Measurements from ENCODE around the gene ABCA4. TPM values are rescaled to one million over a fixed set of nuclear protein-coding genes. Genes with fewer than 3 reads are reported as not detected.
A peak's percentile ranks its signal among the peaks of the same experiment; 100 is the strongest.

ABCA4 gene
- total and polyA plus RNA-seq, 11 donors = 0.04 to 0.37 (median 0.16) TPM; not detected in 2

DNA sequence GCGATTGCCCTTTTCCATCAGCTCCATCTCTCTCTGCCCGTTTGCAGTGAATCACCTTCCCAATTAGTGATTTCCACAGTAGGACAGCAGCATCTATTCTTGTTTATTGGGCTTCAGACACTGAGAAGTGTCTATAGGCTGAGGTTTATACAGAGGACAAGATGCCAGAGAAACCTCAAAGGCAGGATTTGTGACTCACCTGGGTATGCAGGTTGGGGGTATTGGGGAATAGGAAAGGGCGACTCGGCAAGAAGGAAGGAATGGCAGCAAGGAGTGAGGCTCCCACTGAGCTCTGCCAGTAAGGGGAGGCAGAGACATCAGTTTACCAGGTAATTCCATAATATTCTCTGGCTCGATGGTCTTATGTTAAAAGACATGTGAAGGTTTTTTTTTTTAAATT is 25.3 kb upstream of the ABCA4 start:
- Histone ChIP-seq H3K9me3 (no peaks in the 10 kb centered on the region), H3K27me3 (no peaks in the 10 kb centered on the region), H3K27ac (no peak overlapping the region), H3K4me1 (peaks cover 0 to 21% (median 0%) of the 10 kb centered on the region in 12 donors), H3K36me3 (no peaks in the 10 kb centered on the region), H3K4me3 (no peak overlapping the region)
- DNase-seq = no peak
- TF ChIP-seq POLR2A (IDR thresholded peaks at IDR 0.05) = no peak
- TF ChIP-seq, protein P1, sequence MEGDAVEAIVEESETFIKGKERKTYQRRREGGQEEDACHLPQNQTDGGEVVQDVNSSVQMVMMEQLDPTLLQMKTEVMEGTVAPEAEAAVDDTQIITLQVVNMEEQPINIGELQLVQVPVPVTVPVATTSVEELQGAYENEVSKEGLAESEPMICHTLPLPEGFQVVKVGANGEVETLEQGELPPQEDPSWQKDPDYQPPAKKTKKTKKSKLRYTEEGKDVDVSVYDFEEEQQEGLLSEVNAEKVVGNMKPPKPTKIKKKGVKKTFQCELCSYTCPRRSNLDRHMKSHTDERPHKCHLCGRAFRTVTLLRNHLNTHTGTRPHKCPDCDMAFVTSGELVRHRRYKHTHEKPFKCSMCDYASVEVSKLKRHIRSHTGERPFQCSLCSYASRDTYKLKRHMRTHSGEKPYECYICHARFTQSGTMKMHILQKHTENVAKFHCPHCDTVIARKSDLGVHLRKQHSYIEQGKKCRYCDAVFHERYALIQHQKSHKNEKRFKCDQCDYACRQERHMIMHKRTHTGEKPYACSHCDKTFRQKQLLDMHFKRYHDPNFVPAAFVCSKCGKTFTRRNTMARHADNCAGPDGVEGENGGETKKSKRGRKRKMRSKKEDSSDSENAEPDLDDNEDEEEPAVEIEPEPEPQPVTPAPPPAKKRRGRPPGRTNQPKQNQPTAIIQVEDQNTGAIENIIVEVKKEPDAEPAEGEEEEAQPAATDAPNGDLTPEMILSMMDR (IDR thresholded peaks at IDR 0.05) = no peak
- intact Hi-C loops (cut with DNase I) = no loop called here
- ATAC-seq = no peak
- WGBS, 4 donors = 94 to 97% (median 96%) methylated on average over 5 of the region's 5 CpGs

DNA sequence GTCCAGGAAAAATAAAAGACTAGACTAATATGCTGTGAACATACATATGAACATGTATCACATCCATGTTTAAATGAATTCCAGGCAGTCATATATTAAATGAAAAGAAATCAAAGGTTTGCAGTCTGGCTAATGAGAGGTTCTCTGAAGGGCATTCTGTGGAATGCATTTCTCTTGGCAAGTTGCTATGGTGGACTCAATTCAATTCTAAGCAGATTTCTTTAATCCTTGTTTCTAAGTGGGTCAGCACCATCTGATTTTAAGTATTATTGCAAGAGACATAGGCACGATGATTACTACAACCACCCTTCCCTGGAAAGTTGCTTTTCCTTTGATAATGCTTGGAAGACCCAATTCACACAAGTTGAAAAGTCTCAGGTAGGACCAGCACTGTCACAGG is 23.9 kb upstream of the ABCA4 start:
- ATAC-seq = no peak
- TF ChIP-seq, protein P1 (IDR thresholded peaks at IDR 0.05) = no peak
- TF ChIP-seq POLR2A (IDR thresholded peaks at IDR 0.05) = no peak
- no peaks in the 10 kb centered on the region for H3K27me3 ChIP-seq
- no peak overlapping the region for H3K4me3 ChIP-seq
- peaks cover 0 to 25% (median 0%) of the 10 kb centered on the region in 12 donors for H3K4me1 ChIP-seq
- 70 to 86% (median 77%) methylated on average over 1 of the region's 1 CpG for WGBS, 4 donors
- DNase-seq = no peak
- H3K36me3 ChIP-seq = no peaks in the 10 kb centered on the region
- H3K27ac ChIP-seq = no peak overlapping the region
- H3K9me3 ChIP-seq = no peaks in the 10 kb centered on the region
- intact Hi-C loops (cut with DNase I) = no loop called here

DNA sequence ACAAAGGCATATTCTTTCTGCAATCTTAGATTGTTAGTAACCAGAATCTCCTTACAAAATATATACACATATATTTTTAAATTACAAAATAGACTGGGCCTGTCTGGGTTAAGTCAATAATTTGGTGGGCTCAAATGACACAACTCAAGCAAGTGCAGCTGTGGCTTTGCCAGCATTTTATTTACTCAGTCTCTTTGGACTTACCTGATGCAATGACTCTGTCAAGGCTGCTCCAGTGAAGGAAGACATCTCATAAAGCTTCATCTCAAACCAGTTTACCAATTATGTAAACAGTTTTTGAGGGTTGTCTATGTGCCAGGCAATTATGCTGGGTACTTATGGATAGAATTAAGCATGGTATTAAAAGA is 22.8 kb upstream of the ABCA4 start:
- H3K4me3 ChIP-seq = no peak overlapping the region
- H3K4me1 ChIP-seq = peaks cover 0 to 25% (median 0%) of the 10 kb centered on the region in 12 donors
- no peaks in the 10 kb centered on the region for H3K27me3 ChIP-seq
- TF ChIP-seq, protein P1 (IDR thresholded peaks at IDR 0.05) = no peak
- TF ChIP-seq POLR2A (IDR thresholded peaks at IDR 0.05) = no peak
- no peaks in the 10 kb centered on the region for H3K9me3 ChIP-seq
- intact Hi-C loops (cut with DNase I) = no loop called here
- no peak overlapping the region for H3K27ac ChIP-seq
- ATAC-seq = no peak
- no peaks in the 10 kb centered on the region for H3K36me3 ChIP-seq
- no peak for DNase-seq

DNA sequence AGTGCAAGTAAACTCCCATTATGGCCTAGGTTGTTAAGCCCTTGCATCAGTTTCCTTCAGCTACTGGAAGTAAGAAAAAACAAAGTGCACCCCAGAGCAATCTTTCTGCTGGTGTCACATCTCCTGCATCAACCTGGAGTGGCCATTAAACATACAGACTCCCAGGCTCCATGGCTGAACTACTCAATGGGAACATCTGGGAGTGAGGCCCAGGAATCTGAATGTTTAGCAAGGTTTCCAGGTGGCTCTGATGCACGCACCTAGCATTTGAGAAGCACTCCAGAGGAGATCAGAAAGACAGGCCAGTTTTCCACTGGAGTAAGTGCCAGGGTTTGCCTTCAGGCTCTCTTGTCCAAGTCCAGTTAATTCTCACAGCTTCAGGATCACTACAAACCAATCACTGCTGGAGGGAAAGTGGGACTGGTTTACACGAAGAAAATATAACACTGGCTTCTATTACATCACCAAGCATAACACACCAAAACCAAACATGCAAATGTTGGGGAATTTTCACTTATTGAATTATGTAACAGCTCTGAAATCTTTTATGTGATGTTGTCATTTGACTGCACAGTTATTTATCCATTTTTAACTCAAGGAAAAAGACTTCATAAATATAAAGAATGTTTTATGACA is 22.3 kb upstream of the ABCA4 start:
- 74 to 85% (median 81%) methylated on average over 2 of the region's 2 CpGs for WGBS, 4 donors

More for the DNA sequence above, 22.3 kb upstream of the ABCA4 start:
- no peak overlapping the region for H3K4me3 ChIP-seq
- no peaks in the 10 kb centered on the region for H3K9me3 ChIP-seq
- H3K27me3 ChIP-seq = no peaks in the 10 kb centered on the region
- peak overlapping the region in 4 of 12 donors; percentile 9 to 41 (median 26) for H3K27ac ChIP-seq
- H3K36me3 ChIP-seq = no peaks in the 10 kb centered on the region
- TF ChIP-seq, protein P1 (IDR thresholded peaks at IDR 0.05) = no peak
- no peak for TF ChIP-seq POLR2A (IDR thresholded peaks at IDR 0.05)
- intact Hi-C loops (cut with DNase I) = no loop called here
- peaks cover 0 to 25% (median 0%) of the 10 kb centered on the region in 12 donors for H3K4me1 ChIP-seq
- DNase-seq (no peak), ATAC-seq (no peak)
